K562 (cell line): Measurements from ENCODE around the gene C16orf89. TPM values are rescaled to one million over a fixed set of nuclear protein-coding genes. Genes with fewer than 3 reads are reported as not detected.

ENCODE experiments used
- IFI16 ChIP-seq: fragments of 250-450 bp; sonication (Bioruptor Pico); IDR thresholded peaks from 2 replicates; pipeline ENCODE4 v2.1.2; 2022; ENCODE audit warnings: mild to moderate bottlenecking, inconsistent platforms
- KLF16 ChIP-seq: IDR thresholded peaks from 2 replicates; pipeline ENCODE4 v1.6.1; 2016; ENCODE audit warnings: antibody characterized with exemption
- TFAP4 ChIP-seq: sonication (generic); formaldehyde crosslinking; IDR thresholded peaks from 2 replicates; pipeline ENCODE4 v1.8.0; 2022; ENCODE audit warnings: missing genetic modification reagents, mild to moderate bottlenecking, moderate library complexity, borderline replicate concordance
- ZBTB7A ChIP-seq: IDR thresholded peaks from 2 replicates; pipeline ENCODE4 v1.6.1; 2011; ENCODE audit warnings: low read depth, mild to moderate bottlenecking, low read length, moderate library complexity, borderline replicate concordance; ENCODE audit not compliant: control insufficient read depth
- ZEB2 ChIP-seq: fragments of 450-650 bp; IDR thresholded peaks from 2 replicates; pipeline ENCODE4 v1.6.1; 2016
- ZNF407 ChIP-seq: fragments of 450-650 bp; IDR thresholded peaks from 2 replicates; pipeline ENCODE4 v1.6.1; 2016; ENCODE audit warnings: low read depth
- ZNF764 ChIP-seq: fragments of 250-450 bp; sonication (Bioruptor Pico); IDR thresholded peaks from 2 replicates; pipeline ENCODE4 v1.4.0; 2020; ENCODE audit warnings: low read depth, mild to moderate bottlenecking, moderate library complexity
- polyA plus RNA-seq, 8 experiments: library from polyadenylated mRNA; depleted of rRNA in 4 of 8; stranded (reverse) in 5 of 8; unstranded in 3 of 8; fragments of >200 nt; fragmentation: Nextera tagmentation in 2 of 8; fragmentation: Illumina TruSeq in 1 of 8; extraction: Ambion mirVana in 2 of 8; extraction: Trizol in 1 of 8; gene quantifications; 2 replicates each; pipeline versions ENCODE4 v1.2.1 to v1.2.3, GENCODE V29; 2011 to 2014; ENCODE audit warnings: inconsistent platforms in 1 of 8, missing spikeins in 1 of 8
- total RNA-seq, 7 experiments: library from RNA; depleted of rRNA in 6 of 7; stranded (reverse); fragments of >200 nt in 6 of 7; fragmentation: Illumina TruSeq in 2 of 7; extraction: Trizol in 2 of 7; gene quantifications; 2 replicates each; pipeline versions ENCODE4 v1.2.1 to v1.2.3, GENCODE V29; 2011 to 2021; ENCODE audit warnings: low replicate concordance in 1 of 7
- TF ChIP-seq, protein P1 (sequence below): sonication (generic); formaldehyde crosslinking; IDR thresholded peaks from 2 replicates; pipeline ENCODE4 v1.8.0; 2023; ENCODE audit warnings: mild to moderate bottlenecking, missing genetic modification reagents

Gene C16orf89
- total and polyA plus RNA-seq, 9 of the 15 experiments (the other 6 are each of a cell fraction or from before 2014, with no cell fraction given): not detected

- TF ChIP-seq, protein P1, sequence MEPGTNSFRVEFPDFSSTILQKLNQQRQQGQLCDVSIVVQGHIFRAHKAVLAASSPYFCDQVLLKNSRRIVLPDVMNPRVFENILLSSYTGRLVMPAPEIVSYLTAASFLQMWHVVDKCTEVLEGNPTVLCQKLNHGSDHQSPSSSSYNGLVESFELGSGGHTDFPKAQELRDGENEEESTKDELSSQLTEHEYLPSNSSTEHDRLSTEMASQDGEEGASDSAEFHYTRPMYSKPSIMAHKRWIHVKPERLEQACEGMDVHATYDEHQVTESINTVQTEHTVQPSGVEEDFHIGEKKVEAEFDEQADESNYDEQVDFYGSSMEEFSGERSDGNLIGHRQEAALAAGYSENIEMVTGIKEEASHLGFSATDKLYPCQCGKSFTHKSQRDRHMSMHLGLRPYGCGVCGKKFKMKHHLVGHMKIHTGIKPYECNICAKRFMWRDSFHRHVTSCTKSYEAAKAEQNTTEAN (CRISPR knock-in tag): no peak
- peak; percentile 50; the same call in 1 of the 2 replicates for TF ChIP-seq ZNF764
- no peak for TF ChIP-seq ZEB2
- TF ChIP-seq ZNF407: no peak
- peak; percentile 63; the same call in 1 of the 2 replicates for TF ChIP-seq TFAP4 (CRISPR knock-in tag)
- TF ChIP-seq IFI16 (CRISPR knock-in tag): no peak
- TF ChIP-seq KLF16: no peak
- TF ChIP-seq ZBTB7A: peak; percentile 46; the same call in 1 of the 2 replicates
- TF ChIP-seq, all 486 proteins: peak for 9
Measured at GRCh38 chr16:5056352-5056751, 9.4 kb downstream of the C16orf89 start (continued).
